Endothelial cell of umbilical vein (primary cell): Measurements from ENCODE around the gene PRRC2C.

Experiments
- CTCF ChIP-seq, 2 donors: IDR thresholded peaks; 1 replicate in 1 of 2; 2 replicates in 1 of 2; pipeline ENCODE4 v1.5.1; 2011; ENCODE audit warnings: low read length in 2 of 2, mild to moderate bottlenecking in 2 of 2, moderate library complexity in 2 of 2, control low read depth in 1 of 2, inconsistent platforms in 1 of 2, low read depth in 1 of 2; ENCODE audit not compliant: insufficient read depth in 1 of 2; ENCODE audit errors: extremely low read depth in 1 of 2
- EZH2 ChIP-seq: IDR thresholded peaks from 2 replicates; pipeline ENCODE4 v1.6.1; 2012; ENCODE audit warnings: borderline replicate concordance, low read depth, mild to moderate bottlenecking, moderate library complexity, low read length, inconsistent platforms; ENCODE audit not compliant: severe bottlenecking
- FOS ChIP-seq: IDR thresholded peaks from 2 replicates; pipeline ENCODE4 v1.6.1; 2011; ENCODE audit warnings: mild to moderate bottlenecking, low read length, moderate library complexity, borderline replicate concordance; ENCODE audit not compliant: insufficient read depth
- GATA2 ChIP-seq: IDR thresholded peaks from 2 replicates; pipeline ENCODE4 v1.7.0; 2011; ENCODE audit warnings: low read depth, mild to moderate bottlenecking, moderate library complexity, mixed read lengths, low read length; ENCODE audit not compliant: insufficient read length, insufficient read depth
- JUN ChIP-seq: IDR thresholded peaks from 2 replicates; pipeline ENCODE4 v1.6.1; 2011; ENCODE audit warnings: borderline replicate concordance, low read depth; ENCODE audit not compliant: insufficient read length, insufficient read depth
- MAX ChIP-seq: IDR thresholded peaks from 2 replicates; pipeline ENCODE4 v1.6.1; 2011; ENCODE audit not compliant: insufficient read depth, insufficient read length
- MYC ChIP-seq: IDR thresholded peaks from one replicate; pipeline ENCODE4 v1.6.1; 2011; ENCODE audit warnings: mild to moderate bottlenecking, low read depth, low read length
- POLR2A ChIP-seq: IDR thresholded peaks from 2 replicates; pipeline ENCODE4 v1.6.1; 2012; ENCODE audit warnings: low read depth, mild to moderate bottlenecking, control low read depth, low read length
- POLR2AphosphoS5 ChIP-seq: IDR thresholded peaks from 2 replicates; pipeline ENCODE4 v1.6.1; 2012; ENCODE audit warnings: low read depth, mild to moderate bottlenecking, control low read depth, low read length, moderate library complexity; ENCODE audit not compliant: insufficient read depth

- TF ChIP-seq CTCF (IDR thresholded peaks at IDR 0.05; ENCODE audit: extremely low read depth in 1 of 2, insufficient read depth in 1 of 2, low read depth in 1 of 2, low read length in 2 of 2) = no peak
- TF ChIP-seq POLR2A = no peak
- no peak for TF ChIP-seq EZH2
- no peak for TF ChIP-seq FOS
- no peak for TF ChIP-seq JUN
- TF ChIP-seq POLR2AphosphoS5 = no peak
- TF ChIP-seq GATA2 = no peak
- TF ChIP-seq MAX = no peak
- no peak for TF ChIP-seq MYC
Observed at GRCh38 chr1:171610385-171610784, 125.1 kb downstream of the PRRC2C start.
